Measurements from ENCODE around the gene NEDD4. TPM values are rescaled to one million over a fixed set of nuclear protein-coding genes. Genes with fewer than 3 reads are reported as not detected.
A peak's percentile ranks its signal among the peaks of the same experiment; 100 is the strongest.

NEDD4 gene
- total and polyA plus RNA-seq, 9 donors = 8.3 to 19.0 (median 10.5) TPM

DNA sequence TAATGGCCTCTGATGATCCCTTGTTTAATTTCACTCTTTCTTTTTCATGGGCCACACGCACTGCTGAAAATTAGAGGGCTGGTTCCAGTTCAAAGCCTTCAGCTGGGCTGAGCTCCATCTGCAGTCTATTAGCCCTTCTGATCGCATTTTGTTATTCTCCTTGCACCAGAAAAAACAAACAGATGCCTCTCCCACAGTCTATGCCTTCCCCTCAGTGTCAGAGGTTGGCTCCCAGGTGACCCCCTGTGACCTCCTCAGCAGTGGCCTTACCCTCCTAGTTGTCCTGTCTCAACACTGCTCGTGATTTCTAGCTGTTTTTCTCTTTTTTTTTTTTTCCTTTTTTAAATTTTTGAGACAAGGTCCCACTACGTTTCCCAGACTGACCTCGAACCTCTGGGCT is 173.4 kb downstream of the NEDD4 start:
- Histone ChIP-seq H3K36me3 (ENCODE audit: control insufficient read depth, insufficient read depth, low read length) (no peaks in the 10 kb centered on the region), H3K9me3 (replicated peaks; ENCODE audit: control insufficient read depth, low read depth, low read length) (no peaks in the 10 kb centered on the region), H3K27me3 (ENCODE audit: control insufficient read depth, insufficient read depth, low read length) (no peaks in the 10 kb centered on the region), H3K27ac (ENCODE audit: low read length) (no peak overlapping the region), H3K4me1 (ENCODE audit: control insufficient read depth, insufficient read depth, low read length) (no peaks in the 10 kb centered on the region), H3K4me3 (ENCODE audit: low read length) (no peak overlapping the region)
- DNase-seq = peak; percentile 31
- 69% methylated on average over 5 of the region's 5 CpGs for WGBS (ENCODE audit: insufficient coverage)

DNA sequence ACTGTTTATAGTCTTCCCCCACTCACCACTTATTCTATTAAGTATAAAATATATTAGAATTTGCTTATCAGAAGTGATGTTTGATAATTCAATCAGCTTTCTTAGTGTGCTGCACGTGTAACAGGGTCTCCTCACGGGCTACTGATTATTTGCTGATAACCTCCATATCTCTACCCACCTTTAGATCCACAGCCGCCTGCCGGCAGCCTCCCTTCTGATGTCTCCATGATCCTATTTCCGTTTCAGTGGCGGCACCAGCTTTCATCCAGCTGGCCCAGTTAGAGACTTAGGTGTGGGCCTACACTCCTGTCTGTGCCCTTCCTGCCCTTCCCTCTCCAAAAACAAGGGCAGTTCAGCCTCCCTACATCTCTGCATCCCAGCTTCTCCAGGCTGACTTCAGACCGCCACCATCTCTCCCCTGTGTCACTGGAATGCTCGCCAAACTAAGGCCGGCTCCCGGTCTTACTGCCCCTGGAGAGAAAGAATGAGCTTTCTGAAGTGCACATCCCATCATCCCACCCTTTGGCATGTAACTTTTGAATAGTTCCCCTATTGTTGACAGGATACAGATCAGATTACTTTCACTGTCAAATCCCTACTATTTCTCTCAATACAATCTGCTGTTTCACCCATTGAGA is 173.9 kb downstream of the NEDD4 start:
- no peaks in the 10 kb centered on the region for H3K36me3 ChIP-seq (ENCODE audit: control insufficient read depth, insufficient read depth, low read length)
- DNase-seq = peak; percentile 26
- H3K4me3 ChIP-seq (ENCODE audit: low read length) = no peak overlapping the region

DNA sequence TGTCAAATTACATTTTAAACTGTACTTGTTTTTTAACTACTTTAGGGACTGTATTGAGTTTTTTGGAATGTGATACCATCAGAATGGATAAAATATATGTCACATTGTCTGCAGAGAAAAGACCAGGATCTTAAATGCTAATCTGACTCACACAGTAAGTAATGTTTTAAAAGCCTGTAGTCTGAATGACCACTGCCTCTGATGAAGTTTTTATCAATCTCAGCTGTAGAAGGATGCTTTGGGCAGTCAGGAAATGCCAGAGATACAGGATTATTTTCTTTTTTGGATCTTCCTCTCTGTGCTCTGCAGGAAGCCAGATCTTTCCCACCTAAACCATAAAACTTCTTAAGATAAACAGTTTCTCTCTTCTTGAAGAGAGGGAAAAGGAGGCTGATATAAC is 177.4 kb downstream of the NEDD4 start:
- H3K27me3 ChIP-seq (ENCODE audit: control insufficient read depth, insufficient read depth, low read length) = no peaks in the 10 kb centered on the region
- H3K4me1 ChIP-seq (ENCODE audit: control insufficient read depth, insufficient read depth, low read length) = no peaks in the 10 kb centered on the region
- H3K4me3 ChIP-seq (ENCODE audit: low read length) = no peak overlapping the region
- H3K36me3 ChIP-seq (ENCODE audit: control insufficient read depth, insufficient read depth, low read length) = no peaks in the 10 kb centered on the region
- H3K27ac ChIP-seq (ENCODE audit: low read length) = no peak overlapping the region
- no peaks in the 10 kb centered on the region for H3K9me3 ChIP-seq (replicated peaks; ENCODE audit: control insufficient read depth, low read depth, low read length)
- no peak for DNase-seq

More for the DNA sequence above, 173.9 kb downstream of the NEDD4 start:
- H3K27ac ChIP-seq (ENCODE audit: low read length) = no peak overlapping the region
- H3K4me1 ChIP-seq (ENCODE audit: control insufficient read depth, insufficient read depth, low read length) = no peaks in the 10 kb centered on the region
- WGBS (ENCODE audit: insufficient coverage) = 54% methylated on average over 10 of the region's 10 CpGs
- no peaks in the 10 kb centered on the region for H3K27me3 ChIP-seq (ENCODE audit: control insufficient read depth, insufficient read depth, low read length)
- no peaks in the 10 kb centered on the region for H3K9me3 ChIP-seq (replicated peaks; ENCODE audit: control insufficient read depth, low read depth, low read length)

DNA sequence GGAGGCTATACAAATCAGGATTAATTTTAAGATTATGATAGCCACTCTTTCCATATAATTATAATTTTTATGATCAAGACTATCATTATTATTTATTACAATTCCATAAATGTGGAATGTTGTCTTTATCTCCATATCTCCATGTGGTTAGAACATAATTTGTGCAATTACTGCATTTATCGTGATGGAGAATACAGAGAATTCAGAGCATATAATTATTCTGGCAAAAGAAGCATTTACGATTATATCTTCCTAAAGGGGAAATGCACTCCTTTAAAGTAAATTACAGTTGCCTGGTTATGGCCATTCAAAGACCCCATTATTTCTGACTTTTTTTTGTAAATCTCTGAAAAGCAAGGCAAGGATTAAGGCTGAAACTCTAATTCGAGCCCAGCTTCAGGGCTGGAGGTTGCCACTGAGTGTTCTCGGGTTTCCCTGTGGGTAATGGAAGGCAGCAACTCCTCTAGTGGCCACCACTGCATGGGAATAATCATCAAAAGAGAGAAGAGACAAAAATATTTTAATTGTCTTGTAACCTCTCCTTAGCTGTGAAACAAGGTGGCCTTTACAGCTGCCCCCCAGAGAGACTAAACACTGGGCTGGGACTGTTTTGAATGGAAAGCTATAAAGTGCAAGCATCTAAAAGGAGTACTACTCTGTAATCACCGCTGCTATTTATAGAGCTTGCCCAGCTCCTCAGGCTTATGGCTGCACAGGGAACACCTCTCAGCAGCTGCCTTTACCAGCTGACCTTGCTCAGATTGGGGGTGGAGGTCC is 190.6 kb downstream of the NEDD4 start:
- Histone ChIP-seq H3K27me3 (ENCODE audit: control insufficient read depth, insufficient read depth, low read length) (no peaks in the 10 kb centered on the region), H3K36me3 (ENCODE audit: control insufficient read depth, insufficient read depth, low read length) (no peaks in the 10 kb centered on the region), H3K9me3 (replicated peaks; ENCODE audit: control insufficient read depth, low read depth, low read length) (no peaks in the 10 kb centered on the region), H3K27ac (ENCODE audit: low read length) (no peak overlapping the region), H3K4me3 (ENCODE audit: low read length) (no peak overlapping the region), H3K4me1 (ENCODE audit: control insufficient read depth, insufficient read depth, low read length) (peaks cover 3% of the 10 kb centered on the region)
- no CpG with 5 or more reads among the region's 5 CpGs for WGBS (ENCODE audit: insufficient coverage)
- DNase-seq = peak; percentile 16

DNA sequence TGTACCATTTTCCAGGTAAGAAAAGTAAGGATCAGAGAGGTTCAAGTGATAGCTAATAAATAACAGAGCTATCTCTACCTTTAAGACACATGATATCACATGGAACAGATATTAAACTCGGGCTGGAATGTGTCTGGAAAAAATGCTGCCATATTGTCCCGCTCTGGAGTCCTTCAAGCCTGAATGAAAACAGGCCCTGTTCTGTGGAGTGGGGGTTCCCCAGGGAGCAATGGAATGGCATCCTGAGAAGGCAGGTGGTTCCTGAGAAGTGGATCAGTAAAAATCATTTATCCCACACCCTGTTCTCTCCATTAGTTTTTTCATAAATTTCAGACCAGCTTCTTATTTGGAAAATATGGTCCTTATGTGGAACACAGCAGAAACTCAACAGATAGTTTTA is 193.2 kb downstream of the NEDD4 start:
- H3K4me1 ChIP-seq (ENCODE audit: control insufficient read depth, insufficient read depth, low read length) = peaks cover 3% of the 10 kb centered on the region
- no peaks in the 10 kb centered on the region for H3K27me3 ChIP-seq (ENCODE audit: control insufficient read depth, insufficient read depth, low read length)
- no peak overlapping the region for H3K27ac ChIP-seq (ENCODE audit: low read length)
- H3K4me3 ChIP-seq (ENCODE audit: low read length) = no peak overlapping the region
- no peak for DNase-seq
- no peaks in the 10 kb centered on the region for H3K36me3 ChIP-seq (ENCODE audit: control insufficient read depth, insufficient read depth, low read length)
- no peaks in the 10 kb centered on the region for H3K9me3 ChIP-seq (replicated peaks; ENCODE audit: control insufficient read depth, low read depth, low read length)
- WGBS (ENCODE audit: insufficient coverage) = no CpG with 5 or more reads among the region's 2 CpGs

DNA sequence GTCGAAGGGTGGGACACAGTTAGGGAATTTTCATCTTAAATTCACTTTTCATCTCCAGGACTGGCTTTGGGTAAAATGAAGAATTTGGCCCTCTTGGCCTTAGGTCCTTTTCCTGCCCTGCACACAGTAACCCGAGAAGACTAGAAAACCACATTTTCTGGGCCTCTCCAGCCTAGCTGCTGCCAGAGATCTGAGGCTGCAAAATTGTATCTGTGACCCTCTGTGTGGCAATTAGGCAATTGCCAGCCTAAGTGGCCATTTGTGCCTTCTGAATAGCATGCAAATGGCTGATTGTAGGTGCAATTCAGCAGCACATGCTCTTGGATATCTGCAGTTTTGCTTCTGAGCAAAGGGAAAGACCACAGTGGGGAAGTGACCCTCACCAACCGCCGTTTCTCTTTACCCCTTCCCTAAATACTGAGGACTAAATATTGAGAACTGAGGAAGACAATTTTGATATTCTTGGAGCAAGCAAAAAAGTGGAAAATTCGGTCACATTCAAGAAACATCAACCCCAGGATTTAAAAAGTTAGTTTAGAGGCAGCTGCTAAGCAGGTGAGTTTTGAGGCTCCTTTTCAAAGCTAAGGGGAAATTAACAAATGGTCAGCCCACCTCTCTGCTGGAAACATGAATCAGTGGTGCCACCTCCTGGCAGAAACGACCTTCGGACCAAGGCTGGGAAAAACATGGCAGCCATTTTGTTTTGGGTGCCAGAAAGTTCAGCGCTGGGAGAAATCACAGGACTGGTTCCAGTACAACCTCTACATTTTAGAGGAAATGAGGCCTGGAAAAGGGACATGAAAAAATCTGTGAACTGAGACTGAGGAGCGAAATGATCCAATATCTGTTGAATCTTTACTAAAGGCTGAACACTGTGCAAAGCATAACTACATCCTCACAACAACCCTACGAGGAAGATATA is 193.9 kb downstream of the NEDD4 start:
- H3K36me3 ChIP-seq (ENCODE audit: control insufficient read depth, insufficient read depth, low read length) = no peaks in the 10 kb centered on the region
- H3K27me3 ChIP-seq (ENCODE audit: control insufficient read depth, insufficient read depth, low read length) = no peaks in the 10 kb centered on the region
- no peak overlapping the region for H3K4me3 ChIP-seq (ENCODE audit: low read length)
- no peaks in the 10 kb centered on the region for H3K9me3 ChIP-seq (replicated peaks; ENCODE audit: control insufficient read depth, low read depth, low read length)
- peak; percentile 45 for DNase-seq
- H3K27ac ChIP-seq (ENCODE audit: low read length) = no peak overlapping the region
- 8% methylated on average over 2 of the region's 10 CpGs for WGBS (ENCODE audit: insufficient coverage)
- H3K4me1 ChIP-seq (ENCODE audit: control insufficient read depth, insufficient read depth, low read length) = peaks cover 3% of the 10 kb centered on the region

DNA sequence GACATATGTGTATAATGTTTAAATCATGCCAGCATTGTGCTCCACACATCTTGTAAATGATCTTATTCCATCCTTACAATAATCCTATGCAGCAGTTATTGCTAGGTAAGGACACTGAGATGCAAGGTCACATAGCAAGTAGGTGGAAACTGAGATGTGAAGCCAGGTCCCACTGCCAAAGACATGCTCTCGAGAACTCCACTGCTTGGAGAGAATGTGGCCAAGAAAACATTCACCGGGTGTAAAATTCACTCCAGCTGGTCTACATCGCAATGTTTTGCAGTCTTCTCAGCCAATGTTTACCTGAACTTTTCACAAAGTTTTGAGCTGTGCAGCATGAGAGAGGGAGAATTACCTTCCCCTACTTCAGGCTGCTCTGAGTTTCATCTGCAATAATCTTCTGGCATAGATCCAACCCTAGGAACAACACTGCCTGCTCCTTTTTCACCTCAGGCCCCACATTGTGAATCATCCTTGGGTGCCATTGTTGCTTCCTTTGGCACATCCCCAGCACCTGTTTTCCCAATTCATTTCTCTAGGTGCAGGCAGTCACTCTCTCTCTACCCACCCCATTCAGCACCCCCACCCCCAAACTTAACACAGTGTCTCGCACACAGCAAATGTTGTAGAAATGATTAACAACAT is 197.0 kb downstream of the NEDD4 start:
- Histone ChIP-seq H3K4me3 (ENCODE audit: low read length) (no peak overlapping the region), H3K9me3 (replicated peaks; ENCODE audit: control insufficient read depth, low read depth, low read length) (peaks cover 3% of the 10 kb centered on the region), H3K4me1 (ENCODE audit: control insufficient read depth, insufficient read depth, low read length) (no peaks in the 10 kb centered on the region), H3K27ac (ENCODE audit: low read length) (no peak overlapping the region), H3K27me3 (ENCODE audit: control insufficient read depth, insufficient read depth, low read length) (no peaks in the 10 kb centered on the region), H3K36me3 (ENCODE audit: control insufficient read depth, insufficient read depth, low read length) (no peaks in the 10 kb centered on the region)
- WGBS (ENCODE audit: insufficient coverage) = 16% methylated on average over 3 of the region's 4 CpGs
- no peak for DNase-seq

DNA sequence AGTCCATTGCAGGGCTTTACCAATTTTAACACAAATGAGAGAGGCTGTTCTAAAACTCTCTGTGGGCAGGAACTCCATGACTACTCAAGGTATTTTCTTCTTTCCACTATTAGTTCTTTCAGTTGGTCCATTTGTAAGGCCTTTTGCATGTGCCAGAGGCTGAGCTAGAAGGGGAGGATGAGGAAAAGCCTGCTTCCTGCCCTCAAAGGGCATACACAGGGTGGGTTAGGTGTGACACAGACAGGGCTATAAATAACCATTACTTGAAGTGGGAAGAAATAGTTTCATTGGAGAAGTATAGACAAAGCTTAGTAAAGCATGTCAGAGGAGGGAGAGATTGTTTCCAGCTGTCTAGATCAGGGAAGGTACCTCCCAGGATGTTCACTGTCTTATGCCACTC is 198.4 kb downstream of the NEDD4 start:
- DNase-seq = no peak
- Histone ChIP-seq H3K27me3 (ENCODE audit: control insufficient read depth, insufficient read depth, low read length) (no peaks in the 10 kb centered on the region), H3K4me3 (ENCODE audit: low read length) (no peak overlapping the region), H3K27ac (ENCODE audit: low read length) (no peak overlapping the region), H3K4me1 (ENCODE audit: control insufficient read depth, insufficient read depth, low read length) (no peaks in the 10 kb centered on the region), H3K9me3 (replicated peaks; ENCODE audit: control insufficient read depth, low read depth, low read length) (peaks cover 3% of the 10 kb centered on the region), H3K36me3 (ENCODE audit: control insufficient read depth, insufficient read depth, low read length) (no peaks in the 10 kb centered on the region)

DNA sequence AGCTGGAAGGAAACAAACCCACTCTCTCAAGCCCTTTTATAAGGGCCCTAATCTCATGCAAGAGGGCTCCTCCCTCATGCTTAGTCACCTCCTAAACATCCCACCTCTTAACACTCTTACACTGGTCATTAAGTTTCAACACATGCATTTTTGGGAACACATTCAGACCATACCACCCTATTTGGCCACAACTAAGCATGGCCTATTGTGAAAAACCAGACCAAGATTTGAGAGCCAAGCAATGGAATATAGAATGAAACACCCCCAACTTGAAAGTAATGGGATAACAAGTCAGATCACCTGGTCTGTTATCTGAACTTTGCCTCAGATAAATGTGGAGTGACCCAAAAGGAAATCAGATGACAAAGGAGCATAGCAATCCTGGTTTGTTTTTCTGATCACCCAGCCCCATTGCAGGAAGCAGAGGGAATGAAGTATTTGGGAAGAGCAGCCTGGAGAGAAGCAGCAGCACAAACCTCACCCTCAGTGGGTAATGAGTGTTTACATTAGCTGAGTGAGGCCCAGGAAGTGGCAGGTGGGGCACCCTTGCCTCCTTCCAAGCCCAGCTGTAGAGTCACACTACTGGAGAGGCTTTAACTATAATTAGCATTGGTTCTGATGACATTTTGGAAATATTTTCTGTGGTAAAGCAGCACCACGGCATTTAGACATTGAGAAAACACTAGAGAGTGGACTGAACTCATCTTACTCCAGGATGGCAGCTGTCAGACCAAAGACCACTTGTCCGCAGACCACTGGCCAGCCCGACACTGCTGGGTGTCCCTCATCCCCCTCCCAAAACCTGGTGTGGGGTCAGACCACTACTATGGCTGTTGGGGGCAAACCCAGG is 201.6 kb downstream of the NEDD4 start:
- no CpG with 5 or more reads among the region's 3 CpGs for WGBS (ENCODE audit: insufficient coverage)
- DNase-seq = no peak

More for the DNA sequence above, 201.6 kb downstream of the NEDD4 start:
- Histone ChIP-seq H3K27me3 (ENCODE audit: control insufficient read depth, insufficient read depth, low read length) (no peaks in the 10 kb centered on the region), H3K27ac (ENCODE audit: low read length) (no peak overlapping the region), H3K36me3 (ENCODE audit: control insufficient read depth, insufficient read depth, low read length) (no peaks in the 10 kb centered on the region), H3K9me3 (replicated peaks; ENCODE audit: control insufficient read depth, low read depth, low read length) (peaks cover 3% of the 10 kb centered on the region), H3K4me1 (ENCODE audit: control insufficient read depth, insufficient read depth, low read length) (no peaks in the 10 kb centered on the region), H3K4me3 (ENCODE audit: low read length) (no peak overlapping the region)

Measured in muscle of leg (tissue), 11 donors.